HepG2 (cell line): ENCODE measurements around the gene HHIPL1. TPM values are rescaled to one million over a fixed set of nuclear protein-coding genes. Genes with fewer than 3 reads are reported as not detected.

Experiments used
- AKAP8 ChIP-seq: sonication (generic); formaldehyde crosslinking; IDR thresholded peaks from 2 replicates; pipeline ENCODE4 v1.5.1; 2020; ENCODE audit warnings: mild to moderate bottlenecking, missing genetic modification reagents
- HNF4A ChIP-seq: sonication (generic); formaldehyde crosslinking; IDR thresholded peaks from 2 replicates; pipeline ENCODE4 v1.4.0; 2020; ENCODE audit warnings: missing genetic modification reagents
- HNRNPK ChIP-seq: fragments of 200-400 bp; formaldehyde crosslinking; IDR thresholded peaks from 2 replicates; pipeline ENCODE4 v1.6.1; 2018; ENCODE audit warnings: low read length, low read depth, moderate library complexity, mild to moderate bottlenecking; ENCODE audit not compliant: poor library complexity, severe bottlenecking
- HOXA3 ChIP-seq: sonication (generic); formaldehyde crosslinking; IDR thresholded peaks from 2 replicates; pipeline ENCODE4 v1.5.0; 2020; ENCODE audit warnings: missing genetic modification reagents
- MEF2D ChIP-seq: sonication (generic); formaldehyde crosslinking; IDR thresholded peaks from 2 replicates; pipeline ENCODE4 v1.5.1; 2020; ENCODE audit warnings: mild to moderate bottlenecking, missing genetic modification reagents
- NCOA1 ChIP-seq: sonication (generic); formaldehyde crosslinking; IDR thresholded peaks from 2 replicates; pipeline ENCODE4 v1.9.0; 2021; ENCODE audit warnings: missing genetic modification reagents
- RAD51 ChIP-seq: fragments of 450-650 bp; IDR thresholded peaks from 2 replicates; pipeline ENCODE4 v1.6.1; 2016; ENCODE audit warnings: borderline replicate concordance
- TOE1 ChIP-seq: sonication (generic); formaldehyde crosslinking; IDR thresholded peaks from 2 replicates; pipeline ENCODE4 v1.4.0; 2020; ENCODE audit warnings: mild to moderate bottlenecking, missing genetic modification reagents
- ZNF530 ChIP-seq: sonication (generic); formaldehyde crosslinking; IDR thresholded peaks from 2 replicates; pipeline ENCODE4 v1.5.0; 2020; ENCODE audit warnings: low read depth, mild to moderate bottlenecking, missing genetic modification reagents
- ZNF577 ChIP-seq: sonication (generic); formaldehyde crosslinking; IDR thresholded peaks from 2 replicates; pipeline ENCODE4 v1.4.0; 2020; ENCODE audit warnings: mild to moderate bottlenecking, low read depth, missing genetic modification reagents, borderline replicate concordance
- polyA plus RNA-seq, 8 experiments: library from polyadenylated mRNA; depleted of rRNA in 3 of 8; stranded (reverse) in 7 of 8; unstranded in 1 of 8; fragments of >200 nt; fragmentation: Illumina TruSeq in 4 of 8; extraction: Trizol in 4 of 8; gene quantifications; 2 replicates each; pipeline versions ENCODE4 v1.2.1 to v1.2.3, GENCODE V29; 2011 to 2016; ENCODE audit warnings: low read depth in 4 of 8, missing spikeins in 1 of 8, mixed read lengths in 1 of 8; ENCODE audit not compliant: insufficient read depth in 1 of 8
- total RNA-seq, 5 experiments: library from RNA; depleted of rRNA; stranded (reverse); fragments of >200 nt; fragmentation: Illumina TruSeq; extraction: Trizol; gene quantifications; 2 replicates each; pipeline ENCODE4 v1.2.3, GENCODE V29; 2016; ENCODE audit warnings: low read depth in 1 of 5
- TF ChIP-seq, protein P1 (sequence below): sonication (generic); formaldehyde crosslinking; IDR thresholded peaks from 2 replicates; pipeline ENCODE4 v1.4.0; 2020; ENCODE audit warnings: mild to moderate bottlenecking, missing genetic modification reagents
- TF ChIP-seq, protein P2 (sequence below): sonication (generic); formaldehyde crosslinking; IDR thresholded peaks from 2 replicates; pipeline ENCODE4 v1.4.0; 2020; ENCODE audit warnings: missing genetic modification reagents
- TF ChIP-seq, protein P3 (sequence below): sonication (generic); formaldehyde crosslinking; IDR thresholded peaks from one replicate; pipeline ENCODE4 v1.5.1; 2020; ENCODE audit warnings: mild to moderate bottlenecking, missing genetic modification reagents; ENCODE audit errors: not compliant biosample characterization

Gene HHIPL1
- total and polyA plus RNA-seq, 2 of the 13 experiments (the other 11 are each of a cell fraction or from before 2014, with no cell fraction given), result not detected

GRCh38 chr14:99605299-99605961, 39.5 kb upstream of the HHIPL1 start (continued):
- no peak; the same call in 1 of the 2 replicates for TF ChIP-seq HOXA3 (CRISPR knock-in tag)
- no peak for TF ChIP-seq ZNF577 (CRISPR knock-in tag)
- TF ChIP-seq RAD51, result no peak
- TF ChIP-seq, protein P1, sequence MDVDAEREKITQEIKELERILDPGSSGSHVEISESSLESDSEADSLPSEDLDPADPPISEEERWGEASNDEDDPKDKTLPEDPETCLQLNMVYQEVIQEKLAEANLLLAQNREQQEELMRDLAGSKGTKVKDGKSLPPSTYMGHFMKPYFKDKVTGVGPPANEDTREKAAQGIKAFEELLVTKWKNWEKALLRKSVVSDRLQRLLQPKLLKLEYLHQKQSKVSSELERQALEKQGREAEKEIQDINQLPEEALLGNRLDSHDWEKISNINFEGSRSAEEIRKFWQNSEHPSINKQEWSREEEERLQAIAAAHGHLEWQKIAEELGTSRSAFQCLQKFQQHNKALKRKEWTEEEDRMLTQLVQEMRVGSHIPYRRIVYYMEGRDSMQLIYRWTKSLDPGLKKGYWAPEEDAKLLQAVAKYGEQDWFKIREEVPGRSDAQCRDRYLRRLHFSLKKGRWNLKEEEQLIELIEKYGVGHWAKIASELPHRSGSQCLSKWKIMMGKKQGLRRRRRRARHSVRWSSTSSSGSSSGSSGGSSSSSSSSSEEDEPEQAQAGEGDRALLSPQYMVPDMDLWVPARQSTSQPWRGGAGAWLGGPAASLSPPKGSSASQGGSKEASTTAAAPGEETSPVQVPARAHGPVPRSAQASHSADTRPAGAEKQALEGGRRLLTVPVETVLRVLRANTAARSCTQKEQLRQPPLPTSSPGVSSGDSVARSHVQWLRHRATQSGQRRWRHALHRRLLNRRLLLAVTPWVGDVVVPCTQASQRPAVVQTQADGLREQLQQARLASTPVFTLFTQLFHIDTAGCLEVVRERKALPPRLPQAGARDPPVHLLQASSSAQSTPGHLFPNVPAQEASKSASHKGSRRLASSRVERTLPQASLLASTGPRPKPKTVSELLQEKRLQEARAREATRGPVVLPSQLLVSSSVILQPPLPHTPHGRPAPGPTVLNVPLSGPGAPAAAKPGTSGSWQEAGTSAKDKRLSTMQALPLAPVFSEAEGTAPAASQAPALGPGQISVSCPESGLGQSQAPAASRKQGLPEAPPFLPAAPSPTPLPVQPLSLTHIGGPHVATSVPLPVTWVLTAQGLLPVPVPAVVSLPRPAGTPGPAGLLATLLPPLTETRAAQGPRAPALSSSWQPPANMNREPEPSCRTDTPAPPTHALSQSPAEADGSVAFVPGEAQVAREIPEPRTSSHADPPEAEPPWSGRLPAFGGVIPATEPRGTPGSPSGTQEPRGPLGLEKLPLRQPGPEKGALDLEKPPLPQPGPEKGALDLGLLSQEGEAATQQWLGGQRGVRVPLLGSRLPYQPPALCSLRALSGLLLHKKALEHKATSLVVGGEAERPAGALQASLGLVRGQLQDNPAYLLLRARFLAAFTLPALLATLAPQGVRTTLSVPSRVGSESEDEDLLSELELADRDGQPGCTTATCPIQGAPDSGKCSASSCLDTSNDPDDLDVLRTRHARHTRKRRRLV, result no peak
- peak; percentile 47 for TF ChIP-seq HNRNPK
- TF ChIP-seq ZNF530 (CRISPR knock-in tag), result no peak
- TF ChIP-seq NCOA1 (CRISPR knock-in tag), result no peak
- 0 out of 2 replicates have a peak, but pooled peaks have one; percentile 14 for TF ChIP-seq HNF4A
- TF ChIP-seq MEF2D (CRISPR knock-in tag), result no peak
- TF ChIP-seq, protein P2, sequence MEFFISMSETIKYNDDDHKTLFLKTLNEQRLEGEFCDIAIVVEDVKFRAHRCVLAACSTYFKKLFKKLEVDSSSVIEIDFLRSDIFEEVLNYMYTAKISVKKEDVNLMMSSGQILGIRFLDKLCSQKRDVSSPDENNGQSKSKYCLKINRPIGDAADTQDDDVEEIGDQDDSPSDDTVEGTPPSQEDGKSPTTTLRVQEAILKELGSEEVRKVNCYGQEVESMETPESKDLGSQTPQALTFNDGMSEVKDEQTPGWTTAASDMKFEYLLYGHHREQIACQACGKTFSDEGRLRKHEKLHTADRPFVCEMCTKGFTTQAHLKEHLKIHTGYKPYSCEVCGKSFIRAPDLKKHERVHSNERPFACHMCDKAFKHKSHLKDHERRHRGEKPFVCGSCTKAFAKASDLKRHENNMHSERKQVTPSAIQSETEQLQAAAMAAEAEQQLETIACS (CRISPR knock-in tag), result peak; percentile 90
- no peak for TF ChIP-seq TOE1 (CRISPR knock-in tag)
- no peak for TF ChIP-seq AKAP8 (CRISPR knock-in tag)
- TF ChIP-seq, protein P3, sequence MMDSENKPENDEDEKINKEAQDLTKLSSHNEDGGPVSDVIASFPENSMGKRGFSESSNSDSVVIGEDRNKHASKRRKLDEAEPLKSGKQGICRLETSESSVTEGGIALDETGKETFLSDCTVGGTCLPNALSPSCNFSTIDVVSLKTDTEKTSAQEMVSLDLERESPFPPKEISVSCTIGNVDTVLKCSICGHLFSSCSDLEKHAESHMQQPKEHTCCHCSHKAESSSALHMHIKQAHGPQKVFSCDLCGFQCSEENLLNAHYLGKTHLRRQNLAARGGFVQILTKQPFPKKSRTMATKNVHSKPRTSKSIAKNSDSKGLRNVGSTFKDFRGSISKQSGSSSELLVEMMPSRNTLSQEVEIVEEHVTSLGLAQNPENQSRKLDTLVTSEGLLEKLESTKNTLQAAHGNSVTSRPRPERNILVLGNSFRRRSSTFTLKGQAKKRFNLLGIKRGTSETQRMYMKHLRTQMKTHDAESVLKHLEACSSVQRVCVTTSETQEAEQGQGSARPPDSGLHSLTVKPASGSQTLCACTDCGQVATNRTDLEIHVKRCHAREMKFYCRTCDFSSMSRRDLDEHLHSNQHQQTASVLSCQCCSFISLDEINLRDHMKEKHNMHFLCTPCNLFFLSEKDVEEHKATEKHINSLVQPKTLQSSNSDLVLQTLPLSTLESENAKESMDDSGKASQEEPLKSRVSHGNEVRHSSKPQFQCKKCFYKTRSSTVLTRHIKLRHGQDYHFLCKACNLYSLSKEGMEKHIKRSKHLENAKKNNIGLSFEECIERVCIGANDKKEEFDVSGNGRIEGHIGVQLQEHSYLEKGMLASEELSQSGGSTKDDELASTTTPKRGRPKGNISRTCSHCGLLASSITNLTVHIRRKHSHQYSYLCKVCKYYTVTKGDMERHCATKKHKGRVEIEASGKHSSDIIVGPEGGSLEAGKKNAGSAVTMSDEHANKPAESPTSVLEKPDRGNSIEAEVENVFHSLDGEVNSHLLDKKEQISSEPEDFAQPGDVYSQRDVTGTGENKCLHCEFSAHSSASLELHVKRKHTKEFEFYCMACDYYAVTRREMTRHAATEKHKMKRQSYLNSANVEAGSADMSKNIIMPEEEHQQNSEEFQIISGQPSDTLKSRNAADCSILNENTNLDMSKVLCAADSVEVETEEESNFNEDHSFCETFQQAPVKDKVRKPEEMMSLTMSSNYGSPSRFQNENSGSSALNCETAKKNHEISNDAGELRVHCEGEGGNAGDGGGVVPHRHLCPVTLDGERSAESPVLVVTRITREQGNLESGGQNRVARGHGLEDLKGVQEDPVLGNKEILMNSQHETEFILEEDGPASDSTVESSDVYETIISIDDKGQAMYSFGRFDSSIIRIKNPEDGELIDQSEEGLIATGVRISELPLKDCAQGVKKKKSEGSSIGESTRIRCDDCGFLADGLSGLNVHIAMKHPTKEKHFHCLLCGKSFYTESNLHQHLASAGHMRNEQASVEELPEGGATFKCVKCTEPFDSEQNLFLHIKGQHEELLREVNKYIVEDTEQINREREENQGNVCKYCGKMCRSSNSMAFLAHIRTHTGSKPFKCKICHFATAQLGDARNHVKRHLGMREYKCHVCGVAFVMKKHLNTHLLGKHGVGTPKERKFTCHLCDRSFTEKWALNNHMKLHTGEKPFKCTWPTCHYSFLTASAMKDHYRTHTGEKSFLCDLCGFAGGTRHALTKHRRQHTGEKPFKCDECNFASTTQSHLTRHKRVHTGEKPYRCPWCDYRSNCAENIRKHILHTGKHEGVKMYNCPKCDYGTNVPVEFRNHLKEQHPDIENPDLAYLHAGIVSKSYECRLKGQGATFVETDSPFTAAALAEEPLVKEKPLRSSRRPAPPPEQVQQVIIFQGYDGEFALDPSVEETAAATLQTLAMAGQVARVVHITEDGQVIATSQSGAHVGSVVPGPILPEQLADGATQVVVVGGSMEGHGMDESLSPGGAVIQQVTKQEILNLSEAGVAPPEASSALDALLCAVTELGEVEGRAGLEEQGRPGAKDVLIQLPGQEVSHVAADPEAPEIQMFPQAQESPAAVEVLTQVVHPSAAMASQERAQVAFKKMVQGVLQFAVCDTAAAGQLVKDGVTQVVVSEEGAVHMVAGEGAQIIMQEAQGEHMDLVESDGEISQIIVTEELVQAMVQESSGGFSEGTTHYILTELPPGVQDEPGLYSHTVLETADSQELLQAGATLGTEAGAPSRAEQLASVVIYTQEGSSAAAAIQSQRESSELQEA (CRISPR knock-in tag), result no peak
